Fibroblast of the aortic adventitia (primary cell): ENCODE results near the gene TMEM217. TPM values are rescaled to one million over a fixed set of nuclear protein-coding genes. Genes with fewer than 3 reads are reported as not detected.
A peak's percentile ranks its signal among the peaks of the same experiment; 100 is the strongest.

Experiments
- DNase-seq: peaks from one replicate; pipeline ENCODE4 v3.0.0-alpha.2; 2010; ENCODE audit warnings: low read depth
- H3K4me3 ChIP-seq: 2 replicates; pipeline ENCODE4 v1.5.1; 2011; ENCODE audit warnings: low read depth, mild to moderate bottlenecking, control low read depth, low read length, moderate library complexity
- CTCF ChIP-seq: IDR thresholded peaks from 2 replicates; pipeline ENCODE4 v1.5.1; 2011; ENCODE audit warnings: mild to moderate bottlenecking, low read length, control low read depth, inconsistent platforms; ENCODE audit not compliant: insufficient read depth
- total RNA-seq: library from RNA; depleted of rRNA; stranded (reverse); fragments of >200 nt; gene quantifications from 2 replicates; pipeline ENCODE4 v1.2.3, GENCODE V29; 2012; ENCODE audit warnings: low replicate concordance

The TMEM217 gene
- total RNA-seq, 1 donor: 0.09 TPM

- TF ChIP-seq CTCF: no peak
- no peak for DNase-seq
- no peak overlapping the region for H3K4me3 ChIP-seq
Measured at GRCh38 chr6:37254881-37255280, 3.1 kb downstream of the TMEM217 start.

- DNase-seq: no peak
- no peak overlapping the region for H3K4me3 ChIP-seq
- no peak for TF ChIP-seq CTCF
Measured at GRCh38 chr6:37253486-37254007, 4.4 kb downstream of the TMEM217 start.

- peak; percentile 54 for DNase-seq
Measured at GRCh38 chr6:37251211-37251780, 6.6 kb downstream of the TMEM217 start.

GRCh38 chr6:37244430-37245310 is 13.3 kb downstream of the TMEM217 start:
- peak; percentile 100 for DNase-seq
- TF ChIP-seq CTCF: no peak
- no peak overlapping the region for H3K4me3 ChIP-seq

More at GRCh38 chr6:37251211-37251780, 6.6 kb downstream of the TMEM217 start:
- H3K4me3 ChIP-seq: no peak overlapping the region
- TF ChIP-seq CTCF: no peak

GRCh38 chr6:37243816-37244370 is 14.1 kb downstream of the TMEM217 start:
- no peak overlapping the region for H3K4me3 ChIP-seq
- no peak for DNase-seq
- no peak for TF ChIP-seq CTCF

GRCh38 chr6:37243131-37243815 is 14.7 kb downstream of the TMEM217 start:
- DNase-seq: no peak
- no peak for TF ChIP-seq CTCF
- H3K4me3 ChIP-seq: no peak overlapping the region
